22Rv1 (cell line): ENCODE measurements around the gene WDR49.

Experiments
- CTCF ChIP-seq: fragments of 450-650 bp; IDR thresholded peaks from 2 replicates; pipeline ENCODE4 v1.5.1; 2017; ENCODE audit warnings: mild to moderate bottlenecking
- ZFX ChIP-seq: fragments of 450-650 bp; IDR thresholded peaks from 2 replicates; pipeline ENCODE4 v1.6.1; 2017; ENCODE audit warnings: antibody characterized with exemption, borderline replicate concordance

- TF ChIP-seq CTCF (no peak), ZFX (no peak)
These were observed 133.3 kb downstream of the WDR49 start for GRCh38 chr3:167520266-167521005.
